EL (cell line): ENCODE results near the gene PNPLA3.

Experiments
- DNase-seq: peaks from one replicate; pipeline ENCODE4 v3.0.0-alpha.2; 2016

Gene PNPLA3

GRCh38 chr22:43994416-43994815 is 70.8 kb downstream of the PNPLA3 start:
- no peak for DNase-seq

GRCh38 chr22:43995057-43995685 is 71.6 kb downstream of the PNPLA3 start:
- no peak for DNase-seq

DNA sequence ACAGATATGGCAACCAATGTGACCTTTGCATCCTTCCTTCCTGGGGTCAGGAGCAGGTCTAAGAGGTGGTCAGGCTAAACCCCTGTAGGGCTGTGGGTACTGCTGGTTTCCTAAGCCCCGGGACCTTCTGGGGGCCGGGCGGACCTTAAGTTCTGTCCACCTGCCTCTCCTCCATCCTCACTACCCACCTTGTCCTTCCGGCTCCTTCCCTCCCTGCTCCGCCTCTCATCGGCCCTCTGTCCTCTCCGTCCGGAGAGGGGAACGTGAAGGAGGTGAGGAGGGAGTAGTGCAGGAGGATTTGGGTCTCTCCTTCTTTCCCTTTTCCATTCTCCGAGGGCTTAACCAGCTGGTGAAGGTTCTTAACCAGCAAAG is 72.2 kb downstream of the PNPLA3 start:
- DNase-seq: no peak

- DNase-seq: no peak
Observed at GRCh38 chr22:43996170-43996980, 72.8 kb downstream of the PNPLA3 start.

GRCh38 chr22:43996981-43997265 is 73.3 kb downstream of the PNPLA3 start:
- no peak for DNase-seq
